Heart left ventricle (tissue), 13 donors: ENCODE data around the gene BMX.

ENCODE experiments used
- POLR2A ChIP-seq, 2 donors: fragments of 450-650 bp; IDR thresholded peaks; one replicate each; pipeline ENCODE4 v1.6.1; 2017; ENCODE audit warnings: antibody characterized with exemption in 2 of 2, mild to moderate bottlenecking in 2 of 2, moderate library complexity in 2 of 2
- TF ChIP-seq, protein P1 (sequence below), 12 donors: fragments of 200-600 bp; sonication (generic) in 4 of 12; IDR thresholded peaks; one replicate each; pipeline versions ENCODE4 v1.5.0 to v1.8.0; 2018 to 2022; ENCODE audit warnings: antibody characterized with exemption in 12 of 12, mild to moderate bottlenecking in 5 of 12
- donor health status: ischemic (EF 13 %, LVEDD 7.1; RV severe dilation, severe dysfunction).
- donor health status: DM: no; HTN: yes; CAD: no.
- donor health status: DM: no; HTN: no; CAD: no.
- donor health status: ischemic (EF 25% LVEDD 6.9; RV normal size, moderate dysfunction).
- donor health status: ischemic (EF 25% LVEDD 5.7; RV mildly dilated, moderate dysfunction).
- donor health status: ischemic (EF 35%, LVEDD 5.7; RV mildly dilated, moderate dysfunction).
- donor health status: nonischemic (EF 11% LVEDD 7.7; RV severe dilation, severe dysfunction).
- donor health status: DM: yes; HTN: yes; CAD: no.
- donor health status: PGD.
- donor health status: ischemic (EF 29% LVEDD 5.4; RV normal size, mild dysfunction).
- donor health status: nonischemic (EF 23%, LVEDD 6.1; RV moderate dilation, normal function).

DNA sequence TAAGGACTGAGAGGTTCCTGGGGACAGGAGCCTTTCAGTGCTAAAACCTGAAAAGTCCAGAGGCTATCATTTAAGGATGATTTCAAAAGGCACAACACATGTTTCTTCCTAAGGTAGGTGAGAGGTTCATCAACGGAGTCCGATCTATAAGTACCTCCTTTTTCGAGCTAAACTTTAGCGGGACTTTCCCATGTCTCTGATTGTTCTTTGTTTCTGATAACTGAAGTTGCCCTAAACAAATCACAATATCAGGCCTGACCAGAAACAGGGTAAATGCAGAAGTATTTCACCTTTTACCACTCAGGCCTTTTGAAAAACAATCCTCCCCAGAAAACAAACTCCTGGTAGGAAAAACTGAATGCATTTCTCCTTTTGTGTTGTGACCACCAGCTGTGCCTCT lies 25.1 kb upstream of the BMX start:
- TF ChIP-seq, protein P1, sequence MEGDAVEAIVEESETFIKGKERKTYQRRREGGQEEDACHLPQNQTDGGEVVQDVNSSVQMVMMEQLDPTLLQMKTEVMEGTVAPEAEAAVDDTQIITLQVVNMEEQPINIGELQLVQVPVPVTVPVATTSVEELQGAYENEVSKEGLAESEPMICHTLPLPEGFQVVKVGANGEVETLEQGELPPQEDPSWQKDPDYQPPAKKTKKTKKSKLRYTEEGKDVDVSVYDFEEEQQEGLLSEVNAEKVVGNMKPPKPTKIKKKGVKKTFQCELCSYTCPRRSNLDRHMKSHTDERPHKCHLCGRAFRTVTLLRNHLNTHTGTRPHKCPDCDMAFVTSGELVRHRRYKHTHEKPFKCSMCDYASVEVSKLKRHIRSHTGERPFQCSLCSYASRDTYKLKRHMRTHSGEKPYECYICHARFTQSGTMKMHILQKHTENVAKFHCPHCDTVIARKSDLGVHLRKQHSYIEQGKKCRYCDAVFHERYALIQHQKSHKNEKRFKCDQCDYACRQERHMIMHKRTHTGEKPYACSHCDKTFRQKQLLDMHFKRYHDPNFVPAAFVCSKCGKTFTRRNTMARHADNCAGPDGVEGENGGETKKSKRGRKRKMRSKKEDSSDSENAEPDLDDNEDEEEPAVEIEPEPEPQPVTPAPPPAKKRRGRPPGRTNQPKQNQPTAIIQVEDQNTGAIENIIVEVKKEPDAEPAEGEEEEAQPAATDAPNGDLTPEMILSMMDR (IDR thresholded peaks at IDR 0.05) = no peak
- TF ChIP-seq POLR2A (IDR thresholded peaks at IDR 0.05) = no peak
